ENCODE results near the gene TUBB1.

TUBB1 gene

DNA sequence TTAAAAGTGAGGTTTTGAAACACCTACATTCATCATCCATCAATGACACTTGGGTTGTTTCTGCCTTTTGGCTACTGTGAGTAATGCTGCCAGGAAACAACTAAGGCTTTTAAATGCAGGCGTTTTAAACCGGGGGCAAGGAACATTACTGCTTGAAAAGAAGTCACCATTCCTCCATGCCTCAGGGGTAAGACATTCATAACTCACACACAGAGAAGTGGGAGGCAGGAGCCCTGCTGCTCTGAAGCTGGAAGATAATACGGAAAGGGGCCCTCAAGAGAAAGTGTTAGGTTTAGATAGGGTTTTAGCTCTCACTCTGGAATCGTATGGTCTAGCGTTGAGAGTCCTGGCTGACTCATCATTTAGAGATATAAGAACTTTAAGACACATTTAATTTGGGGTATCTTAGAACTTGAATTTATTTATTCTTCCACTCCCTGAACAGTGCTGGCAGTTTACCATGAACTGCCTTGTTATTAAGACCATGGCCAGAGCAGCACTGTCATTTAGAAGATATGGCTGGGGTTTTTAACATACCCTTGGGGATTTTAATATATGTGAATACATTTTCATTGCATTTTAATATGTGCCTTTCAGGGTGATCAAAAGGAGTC lies 1.8 kb downstream of the TUBB1 start:
- DNase-seq: no peak
- no peak overlapping the region for H3K4me2 ChIP-seq (ENCODE audit: low read depth, low read length)
- H3K4me1 ChIP-seq (ENCODE audit: low read length): peaks cover 12% of the 10 kb centered on the region
- H3F3A ChIP-seq (ENCODE audit: insufficient read depth, low read length): no peaks in the 10 kb centered on the region; the same call in 1 of the 2 replicates
- peaks cover 6% of the 10 kb centered on the region; the same call in 1 of the 2 replicates for H3K36me3 ChIP-seq (replicated peaks; ENCODE audit: insufficient read depth, low read length)
- no peak overlapping the region for H3K27ac ChIP-seq (ENCODE audit: low read length)
- no peaks in the 10 kb centered on the region for H3K9me3 ChIP-seq (replicated peaks; ENCODE audit: insufficient read depth, low read length)
- H4K20me1 ChIP-seq (ENCODE audit: insufficient read depth, low read length): no peaks in the 10 kb centered on the region
- no peak for TF ChIP-seq EZH2phosphoT487 (IDR thresholded peaks at IDR 0.05; ENCODE audit: low read length)
- no peak for TF ChIP-seq EZH2 (optimal IDR thresholded peaks at IDR 0.05; ENCODE audit: low read depth, low read length)
- TF ChIP-seq, protein P1, sequence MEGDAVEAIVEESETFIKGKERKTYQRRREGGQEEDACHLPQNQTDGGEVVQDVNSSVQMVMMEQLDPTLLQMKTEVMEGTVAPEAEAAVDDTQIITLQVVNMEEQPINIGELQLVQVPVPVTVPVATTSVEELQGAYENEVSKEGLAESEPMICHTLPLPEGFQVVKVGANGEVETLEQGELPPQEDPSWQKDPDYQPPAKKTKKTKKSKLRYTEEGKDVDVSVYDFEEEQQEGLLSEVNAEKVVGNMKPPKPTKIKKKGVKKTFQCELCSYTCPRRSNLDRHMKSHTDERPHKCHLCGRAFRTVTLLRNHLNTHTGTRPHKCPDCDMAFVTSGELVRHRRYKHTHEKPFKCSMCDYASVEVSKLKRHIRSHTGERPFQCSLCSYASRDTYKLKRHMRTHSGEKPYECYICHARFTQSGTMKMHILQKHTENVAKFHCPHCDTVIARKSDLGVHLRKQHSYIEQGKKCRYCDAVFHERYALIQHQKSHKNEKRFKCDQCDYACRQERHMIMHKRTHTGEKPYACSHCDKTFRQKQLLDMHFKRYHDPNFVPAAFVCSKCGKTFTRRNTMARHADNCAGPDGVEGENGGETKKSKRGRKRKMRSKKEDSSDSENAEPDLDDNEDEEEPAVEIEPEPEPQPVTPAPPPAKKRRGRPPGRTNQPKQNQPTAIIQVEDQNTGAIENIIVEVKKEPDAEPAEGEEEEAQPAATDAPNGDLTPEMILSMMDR (IDR thresholded peaks at IDR 0.05; ENCODE audit: low read length): no peak
- H2AFZ ChIP-seq (ENCODE audit: low read length): no peak overlapping the region
- H3K79me2 ChIP-seq (ENCODE audit: low read length): peaks cover 21% of the 10 kb centered on the region
- no peaks in the 10 kb centered on the region for H3K9me2 ChIP-seq (replicated peaks; ENCODE audit: insufficient read depth, low read length)
- no peak overlapping the region for H3K4me3 ChIP-seq (ENCODE audit: low read length)
- H3K27me3 ChIP-seq (replicated peaks; ENCODE audit: insufficient read depth, low read length): no peaks in the 10 kb centered on the region
- H3K9ac ChIP-seq (ENCODE audit: low read length): no peak overlapping the region

DNA sequence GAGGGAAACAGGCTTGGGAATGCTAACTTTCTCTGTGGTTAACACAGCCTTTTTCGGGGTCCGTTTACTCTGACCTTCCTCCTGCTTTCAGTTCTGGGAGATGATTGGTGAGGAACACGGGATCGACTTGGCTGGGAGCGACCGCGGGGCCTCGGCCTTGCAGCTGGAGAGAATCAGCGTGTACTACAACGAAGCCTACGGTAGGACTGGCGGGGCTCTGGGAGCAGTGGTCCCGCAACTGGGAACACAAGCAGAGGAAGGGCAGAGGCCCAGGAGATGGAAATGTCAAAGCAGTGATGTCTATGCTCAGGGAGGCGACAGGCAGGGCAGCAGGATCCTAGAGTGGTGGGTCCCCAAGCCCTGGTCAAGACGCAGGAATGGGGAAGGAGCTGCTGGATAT lies 3.5 kb downstream of the TUBB1 start:
- H3K4me2 ChIP-seq (ENCODE audit: low read depth, low read length): no peak overlapping the region
- no peak overlapping the region for H2AFZ ChIP-seq (ENCODE audit: low read length)
- no peaks in the 10 kb centered on the region; the same call in 1 of the 2 replicates for H3F3A ChIP-seq (ENCODE audit: insufficient read depth, low read length)
- no peak overlapping the region for H3K9ac ChIP-seq (ENCODE audit: low read length)
- H3K36me3 ChIP-seq (replicated peaks; ENCODE audit: insufficient read depth, low read length): peaks cover 6% of the 10 kb centered on the region; the same call in 1 of the 2 replicates
- H3K4me1 ChIP-seq (ENCODE audit: low read length): no peaks in the 10 kb centered on the region
- H3K27ac ChIP-seq (ENCODE audit: low read length): no peak overlapping the region
- no peaks in the 10 kb centered on the region for H3K9me3 ChIP-seq (replicated peaks; ENCODE audit: insufficient read depth, low read length)
- H3K4me3 ChIP-seq (ENCODE audit: low read length): no peak overlapping the region
- no peaks in the 10 kb centered on the region for H3K27me3 ChIP-seq (replicated peaks; ENCODE audit: insufficient read depth, low read length)
- no peaks in the 10 kb centered on the region for H3K9me2 ChIP-seq (replicated peaks; ENCODE audit: insufficient read depth, low read length)
- TF ChIP-seq EZH2 (optimal IDR thresholded peaks at IDR 0.05; ENCODE audit: low read depth, low read length) (no peak), EZH2phosphoT487 (IDR thresholded peaks at IDR 0.05; ENCODE audit: low read length) (no peak)
- TF ChIP-seq, protein P1 (IDR thresholded peaks at IDR 0.05; ENCODE audit: low read length): no peak
- peaks cover 38% of the 10 kb centered on the region for H3K79me2 ChIP-seq (ENCODE audit: low read length)
- peaks cover 10% of the 10 kb centered on the region; the same call in 1 of the 2 replicates for H4K20me1 ChIP-seq (ENCODE audit: insufficient read depth, low read length)
- no peak for DNase-seq

DNA sequence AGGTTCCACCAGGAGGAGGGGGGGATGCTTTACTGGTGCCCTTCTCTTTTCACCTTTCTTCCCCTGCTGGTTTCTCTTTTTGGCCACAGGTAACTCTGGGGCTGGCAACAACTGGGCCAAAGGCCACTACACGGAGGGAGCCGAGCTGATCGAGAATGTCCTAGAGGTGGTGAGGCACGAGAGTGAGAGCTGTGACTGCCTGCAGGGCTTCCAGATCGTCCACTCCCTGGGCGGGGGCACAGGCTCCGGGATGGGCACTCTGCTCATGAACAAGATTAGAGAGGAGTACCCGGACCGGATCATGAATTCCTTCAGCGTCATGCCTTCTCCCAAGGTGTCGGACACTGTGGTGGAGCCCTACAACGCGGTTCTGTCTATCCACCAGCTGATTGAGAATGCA lies 4.4 kb downstream of the TUBB1 start:
- H3K9ac ChIP-seq (ENCODE audit: low read length): no peak overlapping the region
- H3K36me3 ChIP-seq (replicated peaks; ENCODE audit: insufficient read depth, low read length): peaks cover 6% of the 10 kb centered on the region; the same call in 1 of the 2 replicates
- H3K4me3 ChIP-seq (ENCODE audit: low read length): no peak overlapping the region
- peaks cover 17% of the 10 kb centered on the region for H4K20me1 ChIP-seq (ENCODE audit: insufficient read depth, low read length)
- H3K4me1 ChIP-seq (ENCODE audit: low read length): 0 out of 2 replicates have a peak, but pooled peaks cover under 1% of the 10 kb centered on the region
- no peak overlapping the region for H3K27ac ChIP-seq (ENCODE audit: low read length)
- H3F3A ChIP-seq (ENCODE audit: insufficient read depth, low read length): no peaks in the 10 kb centered on the region; the same call in 1 of the 2 replicates
- no peaks in the 10 kb centered on the region for H3K9me3 ChIP-seq (replicated peaks; ENCODE audit: insufficient read depth, low read length)
- H2AFZ ChIP-seq (ENCODE audit: low read length): no peak overlapping the region
- H3K79me2 ChIP-seq (ENCODE audit: low read length): peaks cover 47% of the 10 kb centered on the region
- no peak for TF ChIP-seq EZH2phosphoT487 (IDR thresholded peaks at IDR 0.05; ENCODE audit: low read length)
- TF ChIP-seq, protein P1 (IDR thresholded peaks at IDR 0.05; ENCODE audit: low read length): no peak
- TF ChIP-seq EZH2 (optimal IDR thresholded peaks at IDR 0.05; ENCODE audit: low read depth, low read length): no peak
- no peak overlapping the region for H3K4me2 ChIP-seq (ENCODE audit: low read depth, low read length)
- no peak for DNase-seq
- no peaks in the 10 kb centered on the region for H3K9me2 ChIP-seq (replicated peaks; ENCODE audit: insufficient read depth, low read length)
- H3K27me3 ChIP-seq (replicated peaks; ENCODE audit: insufficient read depth, low read length): no peaks in the 10 kb centered on the region
